Natural killer cell (primary cell): ENCODE data around the gene HOXB5. TPM values are rescaled to one million over a fixed set of nuclear protein-coding genes. Genes with fewer than 3 reads are reported as not detected.

Experiments
- ATAC-seq, 3 donors: fragments of 150-1000 bp in 2 of 3; fragments of 200-7000 bp in 1 of 3; cut with Tn5 transposase; 1 replicate in 1 of 3; 2 replicates in 2 of 3; pipeline ENCODE4 v1.10.0; 2021; ENCODE audit warnings: mild to moderate bottlenecking in 2 of 3, moderate library complexity in 2 of 3
- DNase-seq, 2 donors: peaks; one replicate each; pipeline versions ENCODE4 v3.0.0 to v3.0.0-alpha.2; 2013 to 2021; ENCODE audit warnings: mixed read lengths in 1 of 2
- H3K27ac ChIP-seq: one replicate; pipeline ENCODE4 v1.5.1; 2013; ENCODE audit warnings: mild to moderate bottlenecking, low read length
- H3K27me3 ChIP-seq: one replicate; pipeline ENCODE4 v1.6.1; 2013; ENCODE audit warnings: low read length; ENCODE audit not compliant: control insufficient read depth, insufficient read depth
- H3K36me3 ChIP-seq: one replicate; pipeline ENCODE4 v1.6.1; 2013; ENCODE audit warnings: low read length; ENCODE audit not compliant: control insufficient read depth, insufficient read depth
- H3K4me1 ChIP-seq: one replicate; pipeline ENCODE4 v1.6.1; 2013; ENCODE audit warnings: low read length; ENCODE audit not compliant: control insufficient read depth, insufficient read depth
- H3K4me3 ChIP-seq: one replicate; pipeline ENCODE4 v1.5.1; 2013; ENCODE audit warnings: low read length
- H3K9me3 ChIP-seq: one replicate; pipeline ENCODE4 v1.6.1; 2013; ENCODE audit warnings: low read length; ENCODE audit not compliant: control insufficient read depth, insufficient read depth
- H3K27ac Mint-ChIP-seq, 2 donors: one replicate each; pipeline ENCODE4 v1.8.0; 2022; ENCODE audit warnings: mild to moderate bottlenecking in 2 of 2, mixed read lengths in 2 of 2, moderate library complexity in 1 of 2
- H3K27me3 Mint-ChIP-seq, 2 donors: one replicate each; pipeline ENCODE4 v1.8.0; 2022; ENCODE audit warnings: low read depth in 2 of 2, mixed read lengths in 2 of 2
- H3K36me3 Mint-ChIP-seq: one replicate; pipeline ENCODE4 v1.8.0; 2022; ENCODE audit warnings: mixed read lengths
- H3K4me1 Mint-ChIP-seq, 2 donors: one replicate each; pipeline ENCODE4 v1.8.0; 2022; ENCODE audit warnings: mixed read lengths in 2 of 2
- H3K4me3 Mint-ChIP-seq: one replicate; pipeline ENCODE4 v1.8.0; 2022; ENCODE audit warnings: mild to moderate bottlenecking, moderate library complexity, mixed read lengths
- H3K9me3 Mint-ChIP-seq, 2 donors: one replicate each; pipeline ENCODE4 v1.8.0; 2022; ENCODE audit warnings: mixed read lengths in 2 of 2
- WGBS: methylation state at CpG from one replicate; pipeline ENCODE4 v1.1.7; 2013; ENCODE audit warnings: missing lambda C conversion rate; ENCODE audit not compliant: insufficient coverage; 5-methylcytosine and 5-hydroxymethylcytosine counted together
- intact Hi-C: fragments of 100-400 bp; cut with micrococcal nuclease; formaldehyde crosslinking; loops from one replicate; pipeline ENCODE4 v1.14.2; 2022
- total RNA-seq, 4 donors: library from RNA; stranded (reverse); fragments of 120-200 nt in 1 of 4; gene quantifications; one replicate each; pipeline versions ENCODE4 v1.2.3 to v1.2.4, GENCODE V29; 2013 to 2022
- TF ChIP-seq, protein P1 (sequence below): fragments of 200-600 bp; IDR thresholded peaks from one replicate; pipeline ENCODE4 v1.8.0; 2022; ENCODE audit warnings: antibody characterized with exemption

HOXB5 gene
- total RNA-seq, 3 donors from 2014 or later (not counting 1 experiment from before 2014, with no cell fraction given) = not detected

DNA sequence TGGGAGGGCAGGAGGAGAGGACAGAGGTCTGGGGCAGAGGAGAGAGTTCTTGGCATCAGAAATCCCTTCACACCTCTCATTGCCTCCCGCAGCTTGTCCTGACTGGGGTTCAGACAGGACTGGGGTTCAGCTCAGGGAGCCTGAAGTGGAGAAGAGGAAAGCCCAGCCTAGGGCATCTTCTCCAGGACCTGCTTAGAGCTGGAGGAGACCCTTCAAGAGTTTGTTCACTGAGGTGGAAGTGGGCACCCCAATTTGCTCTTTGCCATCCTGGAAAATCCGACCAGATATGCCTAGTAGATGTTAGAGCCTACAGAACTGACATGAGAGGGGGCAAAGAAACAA is 5.5 kb downstream of the HOXB5 start:
- Histone ChIP-seq H3K9me3 (no peaks in the 10 kb centered on the region), H3K4me3 (no peak overlapping the region), H3K36me3 (no peaks in the 10 kb centered on the region), H3K27ac (no peak overlapping the region), H3K4me1 (peaks cover 27% of the 10 kb centered on the region), H3K27me3 (peaks cover 48% of the 10 kb centered on the region)
- intact Hi-C loops = no loop called here
- H3K4me3 Mint-ChIP-seq = no peak overlapping the region
- ATAC-seq (no peak), DNase-seq (no peak)
- H3K4me1 Mint-ChIP-seq = peaks cover 27 to 39% of the 10 kb centered on the region in 2 donors
- H3K27me3 Mint-ChIP-seq = peaks cover 78 to 81% of the 10 kb centered on the region in 2 donors
- WGBS = 49% methylated on average over 2 of the region's 2 CpGs
- H3K27ac Mint-ChIP-seq = no peak overlapping the region
- H3K9me3 Mint-ChIP-seq = no peaks in the 10 kb centered on the region
- H3K36me3 Mint-ChIP-seq = no peaks in the 10 kb centered on the region
- TF ChIP-seq, protein P1, sequence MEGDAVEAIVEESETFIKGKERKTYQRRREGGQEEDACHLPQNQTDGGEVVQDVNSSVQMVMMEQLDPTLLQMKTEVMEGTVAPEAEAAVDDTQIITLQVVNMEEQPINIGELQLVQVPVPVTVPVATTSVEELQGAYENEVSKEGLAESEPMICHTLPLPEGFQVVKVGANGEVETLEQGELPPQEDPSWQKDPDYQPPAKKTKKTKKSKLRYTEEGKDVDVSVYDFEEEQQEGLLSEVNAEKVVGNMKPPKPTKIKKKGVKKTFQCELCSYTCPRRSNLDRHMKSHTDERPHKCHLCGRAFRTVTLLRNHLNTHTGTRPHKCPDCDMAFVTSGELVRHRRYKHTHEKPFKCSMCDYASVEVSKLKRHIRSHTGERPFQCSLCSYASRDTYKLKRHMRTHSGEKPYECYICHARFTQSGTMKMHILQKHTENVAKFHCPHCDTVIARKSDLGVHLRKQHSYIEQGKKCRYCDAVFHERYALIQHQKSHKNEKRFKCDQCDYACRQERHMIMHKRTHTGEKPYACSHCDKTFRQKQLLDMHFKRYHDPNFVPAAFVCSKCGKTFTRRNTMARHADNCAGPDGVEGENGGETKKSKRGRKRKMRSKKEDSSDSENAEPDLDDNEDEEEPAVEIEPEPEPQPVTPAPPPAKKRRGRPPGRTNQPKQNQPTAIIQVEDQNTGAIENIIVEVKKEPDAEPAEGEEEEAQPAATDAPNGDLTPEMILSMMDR = no peak

DNA sequence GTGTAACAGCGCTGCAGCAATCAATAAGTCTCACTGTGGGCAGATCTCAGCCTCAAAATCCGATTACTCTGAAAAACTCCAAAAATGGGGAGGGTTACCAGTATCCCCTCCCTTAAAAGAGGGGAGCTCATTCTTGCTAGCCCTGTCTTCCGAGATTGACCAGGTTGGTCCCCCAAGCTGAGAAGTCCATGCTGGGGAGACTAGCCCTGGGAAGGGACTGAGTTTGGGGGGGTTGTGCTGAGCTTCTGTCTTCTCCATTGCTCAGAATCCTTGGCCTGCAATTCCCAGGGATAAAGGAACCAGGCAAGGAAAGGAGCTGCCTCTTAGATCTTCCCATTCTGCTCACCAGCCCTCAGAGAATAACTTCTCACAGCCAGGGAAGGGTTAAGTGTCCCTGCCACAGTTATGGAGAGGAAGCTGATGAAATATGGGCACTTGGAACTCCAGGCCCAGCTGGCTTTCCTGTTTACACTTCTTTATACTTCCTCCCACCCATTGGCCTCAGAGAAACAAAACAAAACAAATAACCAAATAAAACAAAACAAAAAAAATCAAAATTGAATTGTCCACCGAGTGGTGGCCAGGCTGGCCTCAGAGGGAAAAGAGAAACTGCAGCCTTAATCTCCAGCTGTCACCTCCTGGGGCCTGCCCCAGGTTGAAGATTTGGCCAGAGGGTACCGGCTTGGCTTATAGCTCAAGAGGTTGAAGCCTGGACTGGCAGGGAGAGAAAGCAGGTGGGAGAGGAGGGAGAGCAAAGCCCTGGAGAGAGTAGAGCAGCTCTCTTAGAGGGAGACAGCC is 6.1 kb downstream of the HOXB5 start:
- 64% methylated on average over 4 of the region's 5 CpGs for WGBS
- intact Hi-C loops = no loop called here
- Histone ChIP-seq H3K9me3 (no peaks in the 10 kb centered on the region), H3K27me3 (peaks cover 45% of the 10 kb centered on the region), H3K36me3 (no peaks in the 10 kb centered on the region), H3K27ac (no peak overlapping the region), H3K4me3 (no peak overlapping the region), H3K4me1 (peaks cover 25% of the 10 kb centered on the region)
- H3K36me3 Mint-ChIP-seq = no peaks in the 10 kb centered on the region
- DNase-seq = peak in 1 of 2 donors; percentile 8
- no peaks in the 10 kb centered on the region for H3K9me3 Mint-ChIP-seq
- H3K27ac Mint-ChIP-seq = no peak overlapping the region
- peaks cover 78 to 81% of the 10 kb centered on the region in 2 donors for H3K27me3 Mint-ChIP-seq
- ATAC-seq = no peak
- H3K4me3 Mint-ChIP-seq = peak overlapping the region; percentile 49
- TF ChIP-seq, protein P1 = no peak
- H3K4me1 Mint-ChIP-seq = peaks cover 27 to 39% of the 10 kb centered on the region in 2 donors

GRCh38 chr17:48586355-48587258 is 7.0 kb downstream of the HOXB5 start:
- Histone ChIP-seq H3K36me3 (no peaks in the 10 kb centered on the region), H3K9me3 (no peaks in the 10 kb centered on the region), H3K4me3 (peak overlapping the region; percentile 52), H3K27ac (no peak overlapping the region), H3K27me3 (peaks cover 47% of the 10 kb centered on the region), H3K4me1 (peaks cover 27% of the 10 kb centered on the region)
- H3K4me1 Mint-ChIP-seq = peaks cover 29 to 44% of the 10 kb centered on the region in 2 donors
- intact Hi-C loops = no loop called here
- peak overlapping the region; percentile 97 for H3K4me3 Mint-ChIP-seq
- ATAC-seq (peak in 2 of 3 donors; percentile 47), DNase-seq (peak; percentile 56 to 60)
- no peaks in the 10 kb centered on the region for H3K9me3 Mint-ChIP-seq
- 2% methylated on average over 21 of the region's 34 CpGs for WGBS
- H3K27ac Mint-ChIP-seq = peak overlapping the region; percentile 83 to 92
- H3K36me3 Mint-ChIP-seq = no peaks in the 10 kb centered on the region
- TF ChIP-seq, protein P1 = no peak
- H3K27me3 Mint-ChIP-seq = peaks cover 71 to 80% of the 10 kb centered on the region in 2 donors
